ENCODE measurements around the gene SPOCK1.
A peak's percentile ranks its signal among the peaks of the same experiment; 100 is the strongest.

The SPOCK1 gene

GRCh38 chr5:137320056-137321045 lies 178.8 kb downstream of the SPOCK1 start:
- peak; percentile 4 to 13 for DNase-seq

- DNase-seq, result no peak
Measured at GRCh38 chr5:137318027-137318426, 181.1 kb downstream of the SPOCK1 start.

GRCh38 chr5:137316346-137316736 lies 182.8 kb downstream of the SPOCK1 start:
- DNase-seq, result no peak

- DNase-seq, result no peak
Measured at GRCh38 chr5:137315534-137316345, 183.4 kb downstream of the SPOCK1 start.

- DNase-seq, result no peak
Measured at GRCh38 chr5:137315109-137315508, 184.0 kb downstream of the SPOCK1 start.

- no peak for DNase-seq
Measured at GRCh38 chr5:137313526-137314175, 185.5 kb downstream of the SPOCK1 start.

- no peak for DNase-seq
Measured at GRCh38 chr5:137312011-137312410, 187.1 kb downstream of the SPOCK1 start.

- DNase-seq, result no peak
Measured at GRCh38 chr5:137310051-137310730, 188.9 kb downstream of the SPOCK1 start.

GRCh38 chr5:137309290-137309689 lies 189.8 kb downstream of the SPOCK1 start:
- no peak for DNase-seq

- no peak for DNase-seq
Measured at GRCh38 chr5:137308311-137308710, 190.8 kb downstream of the SPOCK1 start.

- DNase-seq, result no peak
Measured at GRCh38 chr5:137306903-137307302, 192.2 kb downstream of the SPOCK1 start.

GRCh38 chr5:137305971-137306602 lies 193.0 kb downstream of the SPOCK1 start:
- no peak for DNase-seq

- DNase-seq, result no peak
Measured at GRCh38 chr5:137304226-137304874, 194.8 kb downstream of the SPOCK1 start.

GRCh38 chr5:137303509-137303908 lies 195.6 kb downstream of the SPOCK1 start:
- DNase-seq, result no peak

GRCh38 chr5:137300411-137301240 lies 198.5 kb downstream of the SPOCK1 start:
- DNase-seq, result no peak

GRCh38 chr5:137296213-137296781 lies 202.8 kb downstream of the SPOCK1 start:
- DNase-seq, result no peak

GRCh38 chr5:137294604-137295003 lies 204.5 kb downstream of the SPOCK1 start:
- DNase-seq, result no peak

- DNase-seq, result no peak
Measured at GRCh38 chr5:137292461-137293027, 206.6 kb downstream of the SPOCK1 start.

GRCh38 chr5:137291436-137291835 lies 207.7 kb downstream of the SPOCK1 start:
- DNase-seq, result no peak

- DNase-seq, result no peak
Measured at GRCh38 chr5:137291031-137291430, 208.1 kb downstream of the SPOCK1 start.
